Pancreas (tissue), 10 donors: Measurements from ENCODE around the gene ABAT. TPM values are rescaled to one million over a fixed set of nuclear protein-coding genes. Genes with fewer than 3 reads are reported as not detected.

Source experiments
- ATAC-seq, 4 donors: fragments of 200-7000 bp; cut with Tn5 transposase; one replicate each; pipeline versions ENCODE4 v1.8.0 to v1.9.1; 2020; ENCODE audit warnings: mild to moderate bottlenecking in 4 of 4, moderate library complexity in 4 of 4
- DNase-seq, 6 donors: peaks; one replicate each; pipeline ENCODE4 v3.0.0-alpha.2; 2020
- FAIRE-seq: peaks from 2 replicates; lab custom pipeline; 2012; peaks lifted over from hg19 to GRCh38; lab: Jason Lieb, UNC
- H3K27ac ChIP-seq, 4 donors: fragments of 200-600 bp; sonication (generic); 1 replicate in 3 of 4; 2 replicates in 1 of 4; pipeline versions ENCODE4 v1.5.0 to v1.8.0; 2020
- H3K27me3 ChIP-seq, 4 donors: fragments of 200-600 bp; one replicate each; pipeline ENCODE4 v1.8.0; 2021
- H3K36me3 ChIP-seq, 3 donors: fragments of 200-600 bp; sonication (generic) in 1 of 3; one replicate each; pipeline versions ENCODE4 v1.5.0 to v1.8.0; 2020 to 2021
- H3K4me1 ChIP-seq, 3 donors: fragments of 200-600 bp; one replicate each; pipeline ENCODE4 v1.8.0; 2021
- H3K4me3 ChIP-seq, 4 donors: fragments of 200-600 bp; sonication (generic) in 2 of 4; one replicate each; pipeline versions ENCODE4 v1.5.0 to v1.8.0; 2020 to 2021
- H3K9me3 ChIP-seq, 4 donors: fragments of 200-600 bp; one replicate each; pipeline ENCODE4 v1.8.0; 2021
- CTCF ChIP-seq, 4 donors: fragments of 200-600 bp; sonication (generic) in 3 of 4; IDR thresholded peaks; one replicate each; pipeline versions ENCODE4 v1.5.0 to v1.8.0; 2021; ENCODE audit warnings: antibody characterized with exemption in 4 of 4
- WGBS, 2 donors: extraction: QIAGEN DNeasy Blood & Tissue Kit; methylation state at CpG; one replicate each; pipeline ENCODE4 v1.1.7; 2013; 5-methylcytosine and 5-hydroxymethylcytosine counted together
- intact Hi-C, 3 donors: fragments of 100-400 bp; cut with DNase I; formaldehyde crosslinking; loops; one replicate each; pipeline versions ENCODE4 v1.11.1 to v1.14.2; 2022
- polyA plus RNA-seq, 2 donors: library from polyadenylated mRNA; stranded (reverse); fragments of 200-250 nt; gene quantifications; one replicate each; pipeline ENCODE4 v1.2.3, GENCODE V29; 2013
- total RNA-seq, 6 donors: library from RNA; stranded (reverse); fragmentation: NEBNext Ultra II Directional in 4 of 6; extraction: Animal tissue kit (Norgen Biotek cat#: 25700) in 4 of 6; gene quantifications; one replicate each; pipeline versions ENCODE4 v1.2.1 to v1.2.4, GENCODE V29; 2021 to 2023
- donor health status: healthy with polysubstance abuse.
- donor health status: DM: no; HTN: no; CAD: no; lungs with moderate emphysema.
- donor health status: DM: no; HTN: no; CAD: no.
- donor health status: control.
- donor health status: control.
- donor health status: Bipolar disorder and iron deficiency.
- donor health status: DM: yes; HTN: yes; CAD: no.
- donor health status: DM: no; HTN: no; CAD: no.
- donor health status: DM: no; HTN: no; CAD: no.
- donor health status: DM: yes; HTN: yes; CAD: no.

ABAT gene
- total and polyA plus RNA-seq, 8 donors = 21.5 to 50.2 (median 29.1) TPM

GRCh38 chr16:8714174-8714573 is 39.8 kb downstream of the ABAT start:
- ATAC-seq (no peak), DNase-seq (no peak), FAIRE-seq (no peak)
- 77 to 79% methylated on average over 7 of the region's 7 CpGs for WGBS, 2 donors
- Histone ChIP-seq H3K27ac (no peak overlapping the region), H3K4me3 (no peak overlapping the region), H3K4me1 (peaks cover 0 to 5% (median 2%) of the 10 kb centered on the region in 3 donors), H3K9me3 (no peaks in the 10 kb centered on the region), H3K27me3 (no peaks in the 10 kb centered on the region), H3K36me3 (no peaks in the 10 kb centered on the region)
- intact Hi-C loops = no loop called here
- TF ChIP-seq CTCF (IDR thresholded peaks at IDR 0.05) = no peak

GRCh38 chr16:8714807-8715206 is 40.4 kb downstream of the ABAT start:
- no peak for ATAC-seq
- DNase-seq = no peak
- intact Hi-C loops = no loop called here
- FAIRE-seq = no peak
- Histone ChIP-seq H3K27me3 (no peaks in the 10 kb centered on the region), H3K27ac (no peak overlapping the region), H3K36me3 (no peaks in the 10 kb centered on the region), H3K4me3 (no peak overlapping the region), H3K4me1 (peaks cover 0 to 6% (median 5%) of the 10 kb centered on the region in 3 donors), H3K9me3 (no peaks in the 10 kb centered on the region)
- 64 to 74% methylated on average over 14 of the region's 14 CpGs for WGBS, 2 donors
- no peak for TF ChIP-seq CTCF (IDR thresholded peaks at IDR 0.05)

- FAIRE-seq = no peak
- Histone ChIP-seq H3K27me3 (no peaks in the 10 kb centered on the region), H3K4me3 (no peak overlapping the region), H3K36me3 (no peaks in the 10 kb centered on the region), H3K4me1 (peaks cover 0 to 15% (median 11%) of the 10 kb centered on the region in 3 donors), H3K27ac (no peak overlapping the region), H3K9me3 (no peaks in the 10 kb centered on the region)
- DNase-seq = no peak
- intact Hi-C loops = no loop called here
- ATAC-seq = no peak
- no peak for TF ChIP-seq CTCF (IDR thresholded peaks at IDR 0.05)
- 87 to 90% methylated on average over 6 of the region's 6 CpGs for WGBS, 2 donors
Observed at GRCh38 chr16:8716052-8716451, 41.6 kb downstream of the ABAT start.

GRCh38 chr16:8716592-8716991 is 42.2 kb downstream of the ABAT start:
- no peaks in the 10 kb centered on the region for H3K9me3 ChIP-seq
- no peak for FAIRE-seq
- ATAC-seq = no peak
- no peak overlapping the region for H3K27ac ChIP-seq
- H3K36me3 ChIP-seq = no peaks in the 10 kb centered on the region
- DNase-seq = no peak
- no peak overlapping the region for H3K4me3 ChIP-seq
- 92 to 96% methylated on average over 10 of the region's 10 CpGs for WGBS, 2 donors
- H3K27me3 ChIP-seq = no peaks in the 10 kb centered on the region
- no peak for TF ChIP-seq CTCF (IDR thresholded peaks at IDR 0.05)
- intact Hi-C loops = no loop called here
- H3K4me1 ChIP-seq = peaks cover 0 to 15% (median 11%) of the 10 kb centered on the region in 3 donors

- no peaks in the 10 kb centered on the region for H3K9me3 ChIP-seq
- no peak for TF ChIP-seq CTCF (IDR thresholded peaks at IDR 0.05)
- ATAC-seq (no peak), DNase-seq (no peak), FAIRE-seq (no peak)
- H3K4me3 ChIP-seq = no peak overlapping the region
- WGBS, 2 donors = 94 to 100% methylated on average over 2 of the region's 2 CpGs
- no peak overlapping the region for H3K27ac ChIP-seq
- peaks cover 0 to 22% (median 16%) of the 10 kb centered on the region in 3 donors for H3K4me1 ChIP-seq
- intact Hi-C loops = no loop called here
- no peaks in the 10 kb centered on the region for H3K27me3 ChIP-seq
- H3K36me3 ChIP-seq = no peaks in the 10 kb centered on the region
Observed at GRCh38 chr16:8717469-8717868, 43.1 kb downstream of the ABAT start.
